DLD1 (cell line): ENCODE results near the gene NAALADL2.
"Not testable (repeated sequence)": the region's sequence is repeated elsewhere in the genome, so short reads cannot be mapped to it uniquely, and the experiment has no call there.

ENCODE experiments used
- in situ Hi-C: cut with HindIII; loops from 2 replicates; pipeline ENCODE4 v1.10.0; 2017; ENCODE audit warnings: low sequenced_read_pairs

NAALADL2 gene

GRCh38 chr3:175726228-175726627 is 867.1 kb downstream of the NAALADL2 start:
- in situ Hi-C loops, result no loop called here

- in situ Hi-C loops, result no loop called here
These were observed 869.4 kb downstream of the NAALADL2 start for GRCh38 chr3:175728566-175728965.

GRCh38 chr3:175729466-175729865 is 870.3 kb downstream of the NAALADL2 start:
- in situ Hi-C loops, result no loop called here

- in situ Hi-C loops, result no loop called here
These were observed 872.4 kb downstream of the NAALADL2 start for GRCh38 chr3:175731543-175731942.

- in situ Hi-C loops, result no loop called here
These were observed 872.9 kb downstream of the NAALADL2 start for GRCh38 chr3:175732017-175732416.

GRCh38 chr3:175735866-175736265 is 876.7 kb downstream of the NAALADL2 start:
- in situ Hi-C loops, result no loop called here

GRCh38 chr3:175737646-175738572 is 878.8 kb downstream of the NAALADL2 start:
- in situ Hi-C loops, result no loop called here

- in situ Hi-C loops, result no loop called here
These were observed 882.8 kb downstream of the NAALADL2 start for GRCh38 chr3:175741951-175742350.

- in situ Hi-C loops, result no loop called here
These were observed 884.7 kb downstream of the NAALADL2 start for GRCh38 chr3:175743733-175744400.

- in situ Hi-C loops, result no loop called here
These were observed 887.2 kb downstream of the NAALADL2 start for GRCh38 chr3:175746308-175746707.

GRCh38 chr3:175748087-175748730 is 889.1 kb downstream of the NAALADL2 start:
- in situ Hi-C loops, result no loop called here

GRCh38 chr3:175749981-175750380 is 890.8 kb downstream of the NAALADL2 start:
- in situ Hi-C loops, result no loop called here

GRCh38 chr3:175751089-175751488 is 892.0 kb downstream of the NAALADL2 start:
- in situ Hi-C loops, result no loop called here

- in situ Hi-C loops, result no loop called here
These were observed 904.8 kb downstream of the NAALADL2 start for GRCh38 chr3:175763948-175764347.

- in situ Hi-C loops, result no loop called here
These were observed 905.6 kb downstream of the NAALADL2 start for GRCh38 chr3:175764722-175765121.

- in situ Hi-C loops, result no loop called here
These were observed 911.3 kb downstream of the NAALADL2 start for GRCh38 chr3:175770426-175770825.

GRCh38 chr3:175777495-175777894 is 918.4 kb downstream of the NAALADL2 start:
- in situ Hi-C loops, result no loop called here

GRCh38 chr3:175777965-175778364 is 918.8 kb downstream of the NAALADL2 start:
- in situ Hi-C loops, result no loop called here

- in situ Hi-C loops, result no loop called here
These were observed 919.9 kb downstream of the NAALADL2 start for GRCh38 chr3:175778994-175779393.

GRCh38 chr3:175787109-175787508 is 928.0 kb downstream of the NAALADL2 start:
- in situ Hi-C loops, result not testable (repeated sequence)

GRCh38 chr3:175792245-175792644 is 933.1 kb downstream of the NAALADL2 start:
- in situ Hi-C loops, result no loop called here

- in situ Hi-C loops, result no loop called here
These were observed 939.2 kb downstream of the NAALADL2 start for GRCh38 chr3:175798326-175798725.
